IMR-90 (cell line): Measurements from ENCODE around the gene MEIS2. TPM values are rescaled to one million over a fixed set of nuclear protein-coding genes. Genes with fewer than 3 reads are reported as not detected.
A peak's percentile ranks its signal among the peaks of the same experiment; 100 is the strongest.

Experiments used
- ATAC-seq: fragments of 200-7000 bp; cut with Tn5 transposase; 2 replicates; pipeline ENCODE4 v1.9.1; 2020; ENCODE audit warnings: low read depth, mild to moderate bottlenecking, moderate library complexity
- BruUV-seq: library from RNA; stranded (reverse); fragments of 400-500 nt; replicated peaks from 2 replicates; lab custom pipeline; 2021; lab: Mats Ljungman, UMichigan
- CTCF ChIA-PET: fragments of 300-600 bp; formaldehyde crosslinking; extraction: SDS; loops from one replicate; lab custom pipeline; 2021; ENCODE audit warnings: antibody characterized with exemption; lab: Yijun Ruan, JAX
- POLR2A ChIA-PET: fragments of 300-600 bp; sonication (Branson Sonifier 250); formaldehyde crosslinking; loops from one replicate; lab custom pipeline; 2022; ENCODE audit warnings: antibody characterized with exemption; ENCODE audit not compliant: unreplicated experiment; lab: Charles Lee
- DNase-seq: peaks from one replicate; pipeline ENCODE4 v3.0.0; 2013
- H2AFZ ChIP-seq: replicated peaks from 2 replicates; pipeline ENCODE3; 2013; ENCODE audit warnings: low read length, mild to moderate bottlenecking; ENCODE audit not compliant: poor library complexity
- H2AK5ac ChIP-seq: 2 replicates; pipeline ENCODE4 v1.6.1; 2013; ENCODE audit warnings: low read depth, low read length, inconsistent platforms
- H2AK9ac ChIP-seq: replicated peaks from 2 replicates; pipeline ENCODE3; 2013; ENCODE audit warnings: mild to moderate bottlenecking, low read depth, low read length, moderate library complexity; ENCODE audit not compliant: poor library complexity
- H2BK120ac ChIP-seq: 2 replicates; pipeline ENCODE4 v1.6.1; 2013; ENCODE audit warnings: low read depth, low read length, inconsistent platforms
- H2BK15ac ChIP-seq: 3 replicates; pipeline ENCODE4 v1.6.1; 2013; ENCODE audit warnings: low read depth, low read length, inconsistent platforms
- H2BK20ac ChIP-seq: 2 replicates; pipeline ENCODE4 v1.6.1; 2013; ENCODE audit warnings: low read depth, mild to moderate bottlenecking, inconsistent platforms, low read length, moderate library complexity
- H2BK5ac ChIP-seq: 2 replicates; pipeline ENCODE4 v1.6.1; 2013; ENCODE audit warnings: mild to moderate bottlenecking, low read depth, low read length, inconsistent platforms; ENCODE audit not compliant: poor library complexity, severe bottlenecking
- H3K14ac ChIP-seq: replicated peaks from 2 replicates; pipeline ENCODE4 v1.6.1; 2013; ENCODE audit warnings: low read depth, low read length, inconsistent platforms
- H3K18ac ChIP-seq: 2 replicates; pipeline ENCODE4 v1.6.1; 2013; ENCODE audit warnings: low read depth, low read length, control low read depth
- H3K23ac ChIP-seq: 2 replicates; pipeline ENCODE4 v1.6.1; 2013; ENCODE audit warnings: low read depth, low read length, inconsistent platforms
- H3K27ac ChIP-seq: 2 replicates; pipeline ENCODE4 v1.5.1; 2013; ENCODE audit warnings: mild to moderate bottlenecking, control low read depth, low read length; ENCODE audit not compliant: insufficient read depth
- H3K27me3 ChIP-seq: 2 replicates; pipeline ENCODE4 v1.6.1; 2013; ENCODE audit warnings: low read length; ENCODE audit not compliant: control insufficient read depth, insufficient read depth
- H3K36me3 ChIP-seq: 2 replicates; pipeline ENCODE4 v1.6.1; 2013; ENCODE audit warnings: low read length, mixed read lengths; ENCODE audit not compliant: control insufficient read depth, insufficient read depth
- H3K4ac ChIP-seq: 2 replicates; pipeline ENCODE4 v1.6.1; 2013; ENCODE audit warnings: low read depth, low read length, inconsistent platforms
- H3K4me1 ChIP-seq: 2 replicates; pipeline ENCODE4 v1.6.1; 2013; ENCODE audit warnings: low read length, mixed read lengths; ENCODE audit not compliant: control insufficient read depth, insufficient read depth
- H3K4me2 ChIP-seq: 2 replicates; pipeline ENCODE4 v1.6.1; 2013; ENCODE audit warnings: low read depth, mild to moderate bottlenecking, control low read depth, low read length, moderate library complexity
- H3K4me3 ChIP-seq: 2 replicates; pipeline ENCODE4 v1.5.1; 2013; ENCODE audit warnings: low read depth, mild to moderate bottlenecking, control low read depth, low read length, moderate library complexity; ENCODE audit not compliant: insufficient read depth
- H3K56ac ChIP-seq: 2 replicates; pipeline ENCODE4 v1.6.1; 2013; ENCODE audit warnings: low read length, inconsistent platforms; ENCODE audit not compliant: insufficient read depth; ENCODE audit errors: extremely low read depth
- H3K79me1 ChIP-seq, 2 experiments: 2 replicates each; pipeline ENCODE4 v1.6.1; 2013; ENCODE audit warnings: low read length in 2 of 2, inconsistent platforms in 1 of 2, low read depth in 1 of 2
- H3K9ac ChIP-seq: 2 replicates; pipeline ENCODE4 v1.6.1; 2013; ENCODE audit warnings: low read depth, low read length, control low read depth
- H3K9me1 ChIP-seq: 2 replicates; pipeline ENCODE4 v1.6.1; 2013; ENCODE audit warnings: low read length, inconsistent platforms; ENCODE audit not compliant: insufficient read depth
- H3K9me3 ChIP-seq: 2 replicates; pipeline ENCODE4 v1.6.1; 2013; ENCODE audit warnings: low read length; ENCODE audit not compliant: control insufficient read depth, insufficient read depth
- H4K20me1 ChIP-seq: 2 replicates; pipeline ENCODE4 v1.6.1; 2013; ENCODE audit warnings: low read length, inconsistent platforms; ENCODE audit not compliant: insufficient read depth
- H4K5ac ChIP-seq: 2 replicates; pipeline ENCODE4 v1.6.1; 2013; ENCODE audit warnings: mild to moderate bottlenecking, low read depth, low read length, control low read depth
- H4K8ac ChIP-seq, 2 experiments: 2 replicates each; pipeline ENCODE4 v1.6.1; 2013; ENCODE audit warnings: low read depth in 2 of 2, low read length in 2 of 2, control low read depth in 1 of 2, inconsistent platforms in 1 of 2
- H4K91ac ChIP-seq: 2 replicates; pipeline ENCODE4 v1.6.1; 2013; ENCODE audit warnings: low read depth, low read length, inconsistent platforms; ENCODE audit not compliant: insufficient read depth
- MAFK ChIP-seq: IDR thresholded peaks from 2 replicates; pipeline ENCODE4 v1.6.1; 2012; ENCODE audit warnings: low read depth, low read length, improper control_type of control experiment
- RFX5 ChIP-seq: IDR thresholded peaks from 2 replicates; pipeline ENCODE4 v1.8.0; 2012; ENCODE audit warnings: low read depth, mild to moderate bottlenecking, low read length, moderate library complexity
- WGBS, 2 experiments: methylation state at CpG; one replicate each; pipeline versions ENCODE4 v1.1.5 to v1.1.7; 2013; ENCODE audit warnings: missing lambda C conversion rate in 2 of 2; ENCODE audit not compliant: insufficient read length in 1 of 2; ENCODE audit errors: extremely low coverage in 2 of 2; 5-methylcytosine and 5-hydroxymethylcytosine counted together
- dilution Hi-C: fragments of 300-500 bp; cut with HindIII; formaldehyde crosslinking; loops from one replicate; pipeline ENCODE4 v1.14.3; 2018; ENCODE audit warnings: low sequenced_read_pairs; ENCODE audit not compliant: unreplicated experiment
- in situ Hi-C: fragments of 300-500 bp; cut with MboI; formaldehyde crosslinking; loops from 3 replicates; pipeline ENCODE4 v1.14.3; 2019; ENCODE audit warnings: low sequenced_read_pairs, inconsistent platforms, mixed read lengths
- intact Hi-C: fragments of 100-400 bp; cut with micrococcal nuclease; formaldehyde crosslinking; loops from 2 replicates; pipeline ENCODE4 v1.10.0; 2022
- polyA plus RNA-seq, 3 experiments: library from polyadenylated mRNA; depleted of rRNA; stranded (reverse); fragments of >200 nt; gene quantifications; 2 replicates each; pipeline ENCODE4 v1.2.3, GENCODE V29; 2012; ENCODE audit warnings: low replicate concordance in 1 of 3
- total RNA-seq: library from RNA; depleted of rRNA; stranded (reverse); fragments of >200 nt; gene quantifications from 2 replicates; pipeline ENCODE4 v1.2.3, GENCODE V29; 2012

Gene MEIS2
- total and polyA plus RNA-seq, 2 of the 4 experiments (the other 2 are of a cell fraction): 70.1 to 71.3 TPM

DNA sequence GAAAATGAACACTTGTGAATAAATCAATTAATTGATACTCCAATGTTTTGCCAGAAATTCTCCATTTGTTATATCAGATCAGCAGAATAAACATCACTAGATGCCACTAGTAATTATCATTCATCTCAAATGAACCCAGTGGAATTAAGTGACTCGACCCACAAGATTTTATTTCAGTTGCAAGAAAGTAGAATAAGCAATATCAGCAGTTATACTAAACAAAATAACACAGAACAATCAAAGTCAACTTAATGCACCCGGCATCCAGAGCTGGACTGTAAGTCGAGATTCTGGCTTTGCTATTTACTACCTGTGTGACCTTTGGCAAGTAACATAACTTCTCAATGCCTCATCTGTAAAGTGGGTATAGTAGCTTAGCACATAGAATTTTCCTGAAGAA lies 256.5 kb downstream of the MEIS2 start:
- H3K18ac ChIP-seq: peak overlapping the region; percentile 82; the same call in 1 of the 2 replicates
- POLR2A ChIA-PET: no interaction called here
- no peak overlapping the region for H3K4me2 ChIP-seq
- no peak overlapping the region for H4K8ac ChIP-seq
- BruUV-seq: no TSS peak
- peak overlapping the region; percentile 36 for H2BK5ac ChIP-seq
- H3K36me3 ChIP-seq: no peaks in the 10 kb centered on the region
- H3K9me1 ChIP-seq: no peaks in the 10 kb centered on the region
- no peak overlapping the region for H2AK9ac ChIP-seq
- no peak overlapping the region; the same call in 2 of the 3 replicates for H2BK15ac ChIP-seq
- H2AK5ac ChIP-seq: no peak overlapping the region
- TF ChIP-seq MAFK (peak; percentile 67), RFX5 (no peak)
- 0 out of 2 replicates have a peak overlapping the region, but pooled peaks have one; percentile 63 for H4K5ac ChIP-seq
- in situ Hi-C loops (no loop called here), dilution Hi-C loops (no loop called here), intact Hi-C loops (no loop called here)
- no peak for DNase-seq
- H3K4me3 ChIP-seq: no peak overlapping the region
- no peak overlapping the region for H4K91ac ChIP-seq
- H4K20me1 ChIP-seq: no peaks in the 10 kb centered on the region
- H3K4ac ChIP-seq: no peak overlapping the region
- no peak overlapping the region for H3K27ac ChIP-seq
- no peak overlapping the region; the same call in 1 of the 2 replicates for H3K14ac ChIP-seq
- H3K4me1 ChIP-seq: peaks cover 7% of the 10 kb centered on the region
- ATAC-seq: no peak
- H3K9ac ChIP-seq: no peak overlapping the region
- no peaks in the 10 kb centered on the region for H3K79me1 ChIP-seq
- no peak overlapping the region for H3K23ac ChIP-seq
- H2AFZ ChIP-seq: no peak overlapping the region
- no peaks in the 10 kb centered on the region for H3K9me3 ChIP-seq
- WGBS, 2 experiments: no CpG with 5 or more reads among the region's 3 CpGs
- no peak overlapping the region for H3K56ac ChIP-seq
- CTCF ChIA-PET: interaction anchor here (0.6 to 1.3 kb wide), 4 partner anchors 39 to 409 kb away, joined by 3 to 5 read pairs (median 3); no protein-coding TSS in a partner anchor
- H2BK120ac ChIP-seq: peak overlapping the region; percentile 58; the same call in 1 of the 2 replicates
- H3K27me3 ChIP-seq: no peaks in the 10 kb centered on the region
- peak overlapping the region; percentile 39; the same call in 1 of the 2 replicates for H2BK20ac ChIP-seq
